H1 (cell line): ENCODE results near the gene MLLT6.

Experiments used
- EZH2 ChIP-seq: fragments of 200-600 bp; sonication (generic); IDR thresholded peaks from 2 replicates; pipeline ENCODE4 v1.7.1; 2012; ENCODE audit warnings: low read depth, mild to moderate bottlenecking, moderate library complexity, low read length, inconsistent platforms; ENCODE audit not compliant: severe bottlenecking
- TF ChIP-seq, protein P1 (sequence below): IDR thresholded peaks from 2 replicates; pipeline ENCODE4 v1.6.1; 2011; ENCODE audit warnings: low read length, improper control_type of control experiment

- TF ChIP-seq, protein P1, sequence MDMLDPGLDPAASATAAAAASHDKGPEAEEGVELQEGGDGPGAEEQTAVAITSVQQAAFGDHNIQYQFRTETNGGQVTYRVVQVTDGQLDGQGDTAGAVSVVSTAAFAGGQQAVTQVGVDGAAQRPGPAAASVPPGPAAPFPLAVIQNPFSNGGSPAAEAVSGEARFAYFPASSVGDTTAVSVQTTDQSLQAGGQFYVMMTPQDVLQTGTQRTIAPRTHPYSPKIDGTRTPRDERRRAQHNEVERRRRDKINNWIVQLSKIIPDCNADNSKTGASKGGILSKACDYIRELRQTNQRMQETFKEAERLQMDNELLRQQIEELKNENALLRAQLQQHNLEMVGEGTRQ = no peak
- TF ChIP-seq EZH2 = no peak
These were observed 17.8 kb upstream of the MLLT6 start for GRCh38 chr17:38687286-38687685.
